Frontal cortex (tissue), 4 donors: Measurements from ENCODE around the gene FAM47C. TPM values are rescaled to one million over a fixed set of nuclear protein-coding genes. Genes with fewer than 3 reads are reported as not detected.

Source experiments
- DNase-seq, 2 donors: peaks; one replicate each; pipeline ENCODE4 v3.0.0; 2012; ENCODE audit warnings: low spot score in 2 of 2
- FAIRE-seq: peaks from 2 replicates; lab custom pipeline; 2012; peaks lifted over from hg19 to GRCh38; lab: Jason Lieb, UNC
- total RNA-seq: library from RNA; depleted of rRNA; stranded (reverse); fragments of >200 nt; gene quantifications from one replicate; pipeline ENCODE4 v1.2.3, GENCODE V29; 2014
- donor health status: control.
- donor health status: control.
- donor health status: control.

Gene FAM47C
- total RNA-seq, 1 donor from 2014 or later = not detected

DNA sequence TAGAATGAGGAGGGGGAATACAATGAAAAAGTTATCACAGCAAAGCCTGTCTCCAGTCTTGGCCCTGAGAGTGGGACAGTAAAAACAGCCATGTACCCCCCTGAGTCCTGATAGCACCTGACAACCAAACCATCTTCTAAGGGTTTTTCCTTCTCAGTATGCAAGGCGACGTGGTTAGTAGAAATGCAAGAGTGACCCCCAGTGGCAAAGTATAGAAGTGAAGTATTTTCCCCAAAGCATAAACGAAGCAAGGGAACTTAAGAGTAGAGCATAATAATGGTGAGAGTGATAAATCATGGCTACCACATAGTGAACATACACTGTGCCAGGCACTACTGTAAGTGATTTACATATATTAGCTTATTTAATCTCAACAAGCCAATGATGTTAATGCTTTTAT, 52.8 kb downstream of the FAM47C start:
- FAIRE-seq = no peak
- DNase-seq = peak in 1 of 2 donors; percentile 1
